ENCODE data around the gene RAVER2. TPM values are rescaled to one million over a fixed set of nuclear protein-coding genes. Genes with fewer than 3 reads are reported as not detected.

RAVER2 gene
- total RNA-seq, 1 experiment from 2014 or later, result 12.4 TPM

DNA sequence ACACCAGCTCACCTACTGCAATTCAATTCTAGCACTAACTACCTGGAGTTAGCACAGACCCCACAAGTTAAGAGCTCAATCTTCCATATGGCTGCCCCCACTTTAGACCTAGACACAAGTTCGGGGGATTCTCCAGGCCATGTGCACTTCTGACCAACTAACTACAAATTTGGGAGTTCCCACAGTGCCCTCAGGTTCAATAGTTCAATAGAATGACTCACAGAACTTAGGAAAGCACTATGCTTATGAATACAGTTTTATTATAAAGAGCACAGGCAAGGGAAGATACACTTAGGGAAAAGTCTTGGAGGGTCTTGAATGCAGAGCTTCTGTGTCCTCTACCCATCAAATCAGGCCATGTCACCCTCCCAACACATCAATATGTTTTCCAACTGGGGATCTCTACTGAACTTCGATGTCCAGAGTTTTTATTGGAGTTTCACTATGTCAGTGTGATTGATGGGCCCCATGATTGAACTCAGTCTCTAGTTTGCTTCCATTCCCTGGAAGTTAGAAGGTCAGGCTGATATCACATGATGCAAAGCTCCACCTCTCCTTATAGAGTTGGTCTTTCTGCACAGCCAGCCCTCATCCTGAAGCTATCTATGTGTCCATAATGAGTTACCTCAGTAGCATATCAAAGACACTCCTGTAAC lies 46.1 kb downstream of the RAVER2 start:
- H3F3A ChIP-seq (ENCODE audit: insufficient read depth, low read depth), result no peaks in the 10 kb centered on the region; the same call in 1 of the 2 replicates
- H3K4me3 ChIP-seq, result no peak overlapping the region
- intact Hi-C loops (cut with micrococcal nuclease; ENCODE audit: unreplicated experiment), result no loop called here
- peaks cover 6% of the 10 kb centered on the region; the same call in 1 of the 2 replicates for H3K9me3 ChIP-seq (ENCODE audit: insufficient read depth, low read depth)
- DNase-seq, result no peak
- no peaks in the 10 kb centered on the region for H4K20me1 ChIP-seq (ENCODE audit: insufficient read depth)
- ChIA-PET POLR2A (ENCODE audit: unreplicated experiment) (no interaction called here), CTCF (no interaction called here)
- H3K27ac ChIP-seq, result no peak overlapping the region
- H3K4me2 ChIP-seq, result no peak overlapping the region
- no peaks in the 10 kb centered on the region for H3K9me2 ChIP-seq (ENCODE audit: insufficient read depth)
- BruUV-seq (replicated peaks), result no TSS peak
- no peak overlapping the region for H2AFZ ChIP-seq
- no peaks in the 10 kb centered on the region for H3K79me2 ChIP-seq (ENCODE audit: low read depth)
- TF ChIP-seq EZH2 (IDR thresholded peaks at IDR 0.05; ENCODE audit: low read depth), result no peak
- TF ChIP-seq, protein P1, sequence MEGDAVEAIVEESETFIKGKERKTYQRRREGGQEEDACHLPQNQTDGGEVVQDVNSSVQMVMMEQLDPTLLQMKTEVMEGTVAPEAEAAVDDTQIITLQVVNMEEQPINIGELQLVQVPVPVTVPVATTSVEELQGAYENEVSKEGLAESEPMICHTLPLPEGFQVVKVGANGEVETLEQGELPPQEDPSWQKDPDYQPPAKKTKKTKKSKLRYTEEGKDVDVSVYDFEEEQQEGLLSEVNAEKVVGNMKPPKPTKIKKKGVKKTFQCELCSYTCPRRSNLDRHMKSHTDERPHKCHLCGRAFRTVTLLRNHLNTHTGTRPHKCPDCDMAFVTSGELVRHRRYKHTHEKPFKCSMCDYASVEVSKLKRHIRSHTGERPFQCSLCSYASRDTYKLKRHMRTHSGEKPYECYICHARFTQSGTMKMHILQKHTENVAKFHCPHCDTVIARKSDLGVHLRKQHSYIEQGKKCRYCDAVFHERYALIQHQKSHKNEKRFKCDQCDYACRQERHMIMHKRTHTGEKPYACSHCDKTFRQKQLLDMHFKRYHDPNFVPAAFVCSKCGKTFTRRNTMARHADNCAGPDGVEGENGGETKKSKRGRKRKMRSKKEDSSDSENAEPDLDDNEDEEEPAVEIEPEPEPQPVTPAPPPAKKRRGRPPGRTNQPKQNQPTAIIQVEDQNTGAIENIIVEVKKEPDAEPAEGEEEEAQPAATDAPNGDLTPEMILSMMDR (conservative IDR thresholded peaks at IDR 0.05), result no peak
- H3K4me1 ChIP-seq (replicated peaks; ENCODE audit: insufficient read depth), result no peaks in the 10 kb centered on the region
- 0 out of 2 replicates have a peak, but pooled peaks cover 14% of the 10 kb centered on the region for H3K36me3 ChIP-seq (ENCODE audit: low read depth)
- H3K27me3 ChIP-seq (ENCODE audit: insufficient read depth, low read depth), result no peaks in the 10 kb centered on the region

DNA sequence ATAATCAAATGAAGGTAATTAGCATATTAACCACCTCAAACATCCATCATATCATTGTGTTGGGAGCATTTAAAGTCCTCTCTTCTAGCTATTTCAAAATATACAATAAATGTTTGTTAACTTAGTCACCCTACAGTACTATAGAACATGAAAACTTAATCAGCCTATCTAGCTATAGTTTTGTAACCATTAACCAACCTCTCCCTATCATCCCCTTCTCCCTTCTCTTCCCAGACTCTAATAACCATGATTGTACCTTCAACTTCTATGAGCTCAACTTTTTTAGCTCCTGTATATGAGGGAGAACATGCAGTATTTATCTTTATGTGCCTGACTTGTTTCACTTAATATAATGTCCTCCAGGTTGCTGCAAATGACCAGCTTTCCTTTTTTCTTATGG lies 54.0 kb downstream of the RAVER2 start:
- no peak for DNase-seq
- Histone ChIP-seq H3K27me3 (ENCODE audit: insufficient read depth, low read depth) (no peaks in the 10 kb centered on the region), H4K20me1 (ENCODE audit: insufficient read depth) (no peaks in the 10 kb centered on the region), H3K9me3 (ENCODE audit: insufficient read depth, low read depth) (no peaks in the 10 kb centered on the region), H3K4me3 (no peak overlapping the region), H3K4me1 (replicated peaks; ENCODE audit: insufficient read depth) (no peaks in the 10 kb centered on the region), H3K27ac (no peak overlapping the region), H3K36me3 (ENCODE audit: low read depth) (no peaks in the 10 kb centered on the region), H3K9me2 (ENCODE audit: insufficient read depth) (no peaks in the 10 kb centered on the region), H2AFZ (no peak overlapping the region), H3F3A (ENCODE audit: insufficient read depth, low read depth) (no peaks in the 10 kb centered on the region; the same call in 1 of the 2 replicates), H3K4me2 (no peak overlapping the region), H3K79me2 (ENCODE audit: low read depth) (no peaks in the 10 kb centered on the region)
- ChIA-PET POLR2A (ENCODE audit: unreplicated experiment) (interaction anchor here (0.5 kb wide), 1 partner anchor 12 kb away, joined by 6 read pairs; no protein-coding TSS in a partner anchor), CTCF (interaction anchor here (0.7 kb wide), 1 partner anchor 55 kb away, joined by 4 read pairs; no protein-coding TSS in a partner anchor)
- BruUV-seq (replicated peaks), result no TSS peak
- intact Hi-C loops (cut with micrococcal nuclease; ENCODE audit: unreplicated experiment), result no loop called here
- TF ChIP-seq, protein P1 (conservative IDR thresholded peaks at IDR 0.05), result no peak
- TF ChIP-seq EZH2 (IDR thresholded peaks at IDR 0.05; ENCODE audit: low read depth), result no peak

- H3K9me3 ChIP-seq (ENCODE audit: insufficient read depth, low read depth), result no peaks in the 10 kb centered on the region
- H4K20me1 ChIP-seq (ENCODE audit: insufficient read depth), result no peaks in the 10 kb centered on the region
- no peaks in the 10 kb centered on the region for H3K9me2 ChIP-seq (ENCODE audit: insufficient read depth)
- 0 out of 2 replicates have a peak, but pooled peaks cover 2% of the 10 kb centered on the region for H3F3A ChIP-seq (ENCODE audit: insufficient read depth, low read depth)
- CTCF ChIA-PET, result no interaction called here
- no peaks in the 10 kb centered on the region for H3K27me3 ChIP-seq (ENCODE audit: insufficient read depth, low read depth)
- no peaks in the 10 kb centered on the region for H3K36me3 ChIP-seq (ENCODE audit: low read depth)
- no TSS peak for BruUV-seq (replicated peaks)
- no peak overlapping the region for H3K4me3 ChIP-seq
- POLR2A ChIA-PET (ENCODE audit: unreplicated experiment), result no interaction called here
- no peak overlapping the region for H3K27ac ChIP-seq
- intact Hi-C loops (cut with micrococcal nuclease; ENCODE audit: unreplicated experiment), result no loop called here
- no peaks in the 10 kb centered on the region for H3K4me1 ChIP-seq (replicated peaks; ENCODE audit: insufficient read depth)
- DNase-seq, result no peak
- no peak overlapping the region for H2AFZ ChIP-seq
- TF ChIP-seq, protein P1 (conservative IDR thresholded peaks at IDR 0.05), result no peak
- no peak for TF ChIP-seq EZH2 (IDR thresholded peaks at IDR 0.05; ENCODE audit: low read depth)
- no peaks in the 10 kb centered on the region for H3K79me2 ChIP-seq (ENCODE audit: low read depth)
- H3K4me2 ChIP-seq, result no peak overlapping the region
Observed at GRCh38 chr1:64801851-64802523, 57.1 kb downstream of the RAVER2 start.

Data from PC-9 (cell line).